Activated CD4-positive, CD25-positive, alpha-beta regulatory T cell treated with anti-CD3 and anti-CD28 coated beads, Interleukin-2, amount 50 U/mL, for 16 hours (primary cell): ENCODE results near the gene TULP3.
"Not testable (repeated sequence)": the region's sequence is repeated elsewhere in the genome, so short reads cannot be mapped to it uniquely, and the experiment has no call there.

ENCODE experiments used
- DNase-seq: peaks from one replicate; pipeline ENCODE4 v3.0.0-alpha.2; 2020; ENCODE audit warnings: low read depth, low spot score

TULP3 gene

GRCh38 chr12:2890388-2891239 lies at the start of gene TULP3:
TULP3 (plus strand) TSS chr12:2890891; CDS start chr12:2890948, 57 bp downstream.
- peak; percentile 99 for DNase-seq

GRCh38 chr12:2841056-2841650 lies 49.5 kb upstream of the TULP3 start:
- DNase-seq, result no peak

DNA sequence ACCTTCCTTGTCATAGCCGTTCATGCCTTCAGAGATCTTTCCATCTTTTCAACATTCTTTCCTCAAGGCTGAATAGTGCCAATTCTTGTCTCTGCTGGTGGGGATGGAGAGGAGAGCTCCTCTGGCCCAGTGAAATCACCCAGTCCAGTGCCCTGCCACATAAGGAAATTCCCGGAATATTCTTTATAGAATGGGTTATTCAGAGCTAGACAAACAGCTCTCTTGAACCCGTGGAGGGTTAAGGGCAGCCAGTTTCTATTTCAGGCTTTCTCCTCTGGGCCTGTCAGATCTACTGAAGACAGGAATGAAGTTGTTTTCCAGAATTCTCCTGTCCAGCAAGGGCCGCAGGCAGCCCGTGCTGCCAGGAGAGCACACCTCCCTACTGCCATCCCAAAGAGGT lies 47.7 kb upstream of the TULP3 start:
- DNase-seq, result no peak

DNA sequence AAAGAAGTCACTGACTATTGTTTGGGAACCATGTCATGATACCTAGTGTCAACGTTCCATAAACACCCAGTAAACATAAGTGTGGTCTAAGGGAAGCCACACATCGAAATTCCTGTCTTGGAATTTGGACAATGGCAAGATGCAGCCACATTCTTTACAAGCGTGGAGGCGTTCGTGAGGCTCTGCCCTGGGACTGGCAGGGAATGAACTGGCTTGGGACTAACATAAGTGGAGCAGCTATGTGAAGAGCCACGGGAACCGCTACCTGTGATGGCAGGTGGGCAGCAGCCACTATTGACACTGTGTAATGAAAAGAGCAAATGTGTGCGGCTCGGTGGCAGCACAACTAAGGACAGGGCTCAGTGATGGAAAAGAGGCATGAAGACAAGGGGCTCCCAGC lies 45.9 kb upstream of the TULP3 start:
- DNase-seq, result no peak

DNA sequence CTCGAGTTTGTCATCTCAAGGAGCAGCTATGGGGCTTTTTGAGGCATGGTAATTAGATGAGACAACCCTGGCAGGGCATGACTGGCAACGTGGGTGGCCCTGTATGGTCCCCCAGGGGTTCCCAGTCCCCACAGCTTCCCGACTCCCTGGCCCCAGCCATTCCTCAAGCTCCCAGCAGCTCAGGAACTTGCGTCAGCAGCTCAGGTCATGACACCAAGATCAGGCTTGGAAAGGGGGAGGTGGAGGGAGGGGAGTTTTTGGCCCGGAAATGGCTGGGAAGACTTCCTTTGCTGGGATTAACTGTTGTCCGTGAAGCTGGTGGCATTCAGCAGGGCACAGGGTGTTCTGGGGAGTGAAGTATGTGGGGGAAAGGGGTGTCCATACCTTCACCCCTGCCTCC lies 45.4 kb upstream of the TULP3 start:
- DNase-seq, result no peak

- DNase-seq, result no peak
Observed at GRCh38 chr12:2851931-2852330, 38.8 kb upstream of the TULP3 start.

DNA sequence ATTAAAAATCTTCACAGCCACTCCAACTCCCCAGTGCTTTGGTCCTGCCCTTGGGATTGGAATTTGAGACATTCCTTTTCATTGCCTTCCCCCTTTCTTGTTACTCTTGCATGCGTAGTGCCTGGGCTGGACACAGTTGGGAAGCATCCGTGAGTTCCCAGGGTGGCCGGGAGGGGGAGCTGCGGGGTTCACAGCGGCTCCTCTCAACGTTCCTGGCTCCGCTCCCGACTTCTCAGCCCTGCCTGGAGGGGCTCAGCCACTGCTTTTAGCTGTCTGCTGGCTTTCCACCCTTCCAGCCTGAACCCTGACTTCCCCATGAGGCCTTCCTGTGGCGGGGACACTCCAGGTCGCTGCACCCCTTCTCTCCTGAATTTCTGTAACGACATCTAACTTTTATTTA lies 37.1 kb upstream of the TULP3 start:
- DNase-seq, result no peak

DNA sequence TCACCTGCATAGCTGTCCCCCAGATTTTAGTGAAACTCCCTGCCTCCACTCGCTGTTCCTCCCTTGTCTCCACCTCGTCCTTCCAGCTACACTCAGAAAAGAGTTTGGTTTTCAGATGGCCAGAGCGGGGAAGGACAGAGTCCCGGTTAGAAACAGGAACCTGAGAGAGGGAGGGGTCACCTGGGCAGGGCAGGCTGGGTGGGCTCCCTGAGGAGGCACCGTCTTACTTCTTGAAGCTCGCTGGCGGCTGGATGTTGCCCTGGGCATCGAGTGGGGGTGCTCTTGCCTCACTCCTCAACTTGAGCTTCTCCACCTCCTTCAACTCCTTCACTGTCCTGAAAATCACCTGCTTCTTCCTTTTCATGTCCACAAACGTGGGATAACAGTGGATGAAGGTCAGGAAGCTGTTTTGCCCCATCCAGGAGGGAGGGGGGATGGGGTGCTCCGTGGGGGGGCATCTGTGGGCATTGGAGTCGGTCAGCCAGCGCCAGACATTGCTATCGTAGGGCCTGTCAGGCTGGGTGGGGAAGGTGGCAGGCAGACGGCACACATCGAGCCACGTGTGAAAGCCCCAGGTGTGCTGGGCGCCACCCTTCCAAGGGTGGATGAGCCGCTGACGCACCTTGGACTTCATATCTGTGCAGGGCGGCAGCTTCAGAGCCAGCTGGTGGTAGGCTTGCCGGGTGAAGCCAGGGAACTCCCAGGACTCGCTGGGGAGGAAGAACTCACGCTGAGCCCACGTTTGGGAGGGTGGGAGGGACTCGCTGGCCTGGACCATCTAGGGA lies 35.8 kb upstream of the TULP3 start:
- DNase-seq, result no peak

DNA sequence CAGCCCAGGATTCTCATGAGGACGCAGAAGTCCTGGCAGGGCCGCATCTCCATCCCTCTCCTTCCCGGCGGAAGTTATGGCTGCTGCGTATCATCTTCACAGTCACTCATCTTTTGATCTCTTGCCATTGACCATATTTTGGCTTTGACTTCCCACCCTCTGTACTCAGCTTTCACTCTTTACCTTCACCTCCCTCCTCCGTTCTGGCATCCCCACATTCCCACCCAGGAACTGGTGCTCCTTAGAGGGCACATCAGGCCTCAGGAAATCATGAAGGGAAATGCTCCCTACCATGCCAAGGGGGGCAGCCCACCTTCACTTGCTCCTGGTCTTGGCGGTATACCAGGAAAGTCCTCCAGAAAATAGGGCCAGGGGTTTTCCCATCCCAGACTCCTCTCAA lies 35.1 kb upstream of the TULP3 start:
- no peak for DNase-seq

- DNase-seq, result no peak
Observed at GRCh38 chr12:2856051-2856450, 34.6 kb upstream of the TULP3 start.

- no peak for DNase-seq
Observed at GRCh38 chr12:2857021-2857431, 33.7 kb upstream of the TULP3 start, which contains the start of gene TEX52. TEX52 (minus strand) TSS chr12:2857039; CDS start chr12:2857026, 13 bp downstream.

DNA sequence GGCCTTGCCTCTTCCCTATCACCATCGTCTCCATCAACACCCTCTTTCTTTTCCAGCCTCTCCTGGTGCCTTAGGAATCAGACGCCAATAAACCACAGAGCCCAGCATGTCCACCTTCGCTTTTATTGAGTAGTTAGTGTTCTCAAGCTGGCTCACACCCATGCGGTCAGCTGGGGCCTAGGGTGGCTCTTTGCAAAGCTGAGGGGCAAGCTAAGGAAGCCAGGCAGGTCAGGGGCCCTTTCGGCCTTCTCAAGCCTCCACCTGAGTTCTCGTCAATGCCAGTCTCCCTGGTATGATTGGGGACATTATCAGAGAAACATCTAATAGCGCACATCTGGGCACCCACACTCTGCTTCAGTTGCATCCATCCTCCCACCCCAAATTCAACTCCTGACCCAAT lies 33.1 kb upstream of the TULP3 start:
- no peak for DNase-seq

- DNase-seq, result no peak
Observed at GRCh38 chr12:2858334-2858733, 32.4 kb upstream of the TULP3 start.

DNA sequence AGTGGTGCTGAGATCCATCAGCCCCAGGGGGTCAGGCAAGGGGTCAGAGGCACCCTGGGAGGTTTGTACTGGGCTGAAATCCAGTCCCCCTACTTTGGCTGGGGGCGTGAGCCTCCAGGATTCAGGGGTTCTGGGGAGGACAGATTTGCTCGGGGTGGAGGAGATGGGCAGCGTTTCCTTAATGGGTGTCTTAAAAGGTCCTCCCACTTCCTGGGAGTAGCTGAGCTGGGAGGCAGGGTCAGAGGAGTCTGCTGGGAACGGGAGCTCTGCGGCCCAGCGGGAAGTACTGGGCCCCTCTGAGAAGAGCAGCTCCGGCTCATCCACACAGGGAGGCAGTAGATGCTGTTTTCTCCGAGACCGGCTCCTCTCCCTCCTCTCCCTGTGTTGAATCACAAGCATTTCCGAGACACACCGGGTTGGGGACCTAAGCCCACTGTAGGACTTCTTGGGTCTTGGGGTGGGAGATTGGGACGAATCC lies 31.7 kb upstream of the TULP3 start:
- no peak for DNase-seq

GRCh38 chr12:2860170-2860569 lies 30.5 kb upstream of the TULP3 start:
- no peak for DNase-seq

GRCh38 chr12:2862876-2863275 lies 27.8 kb upstream of the TULP3 start:
- no peak for DNase-seq

DNA sequence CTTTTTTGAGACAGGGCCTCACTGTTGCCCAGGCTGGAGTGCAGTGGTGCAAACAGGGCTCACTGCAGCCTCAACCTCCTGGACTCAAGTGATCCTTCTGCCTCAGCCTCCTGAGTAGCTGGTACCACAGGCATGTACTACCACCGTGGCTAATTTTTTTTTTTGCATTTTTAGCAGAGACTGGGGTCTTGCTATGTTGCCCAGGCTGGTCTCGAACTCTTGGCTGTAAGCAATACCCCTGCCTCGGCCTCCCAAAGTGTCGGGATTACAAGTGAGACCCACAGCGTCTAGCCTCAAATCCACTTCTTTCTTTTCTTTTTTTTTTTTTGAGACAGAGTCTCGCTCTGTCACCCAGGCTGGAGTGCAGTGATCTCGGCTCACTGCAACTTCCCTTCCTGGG lies 27.3 kb upstream of the TULP3 start:
- not testable (repeated sequence) for DNase-seq

GRCh38 chr12:2864198-2864597 lies 26.5 kb upstream of the TULP3 start:
- DNase-seq, result no peak

GRCh38 chr12:2868986-2869632 lies 21.6 kb upstream of the TULP3 start:
- DNase-seq, result not testable (repeated sequence)

GRCh38 chr12:2876431-2877046 lies 14.2 kb upstream of the TULP3 start:
- no peak for DNase-seq
